HepG2 (cell line): ENCODE data around the gene TOPORS. TPM values are rescaled to one million over a fixed set of nuclear protein-coding genes. Genes with fewer than 3 reads are reported as not detected.

Experiments
- ARNT2 ChIP-seq: sonication (generic); formaldehyde crosslinking; IDR thresholded peaks from 2 replicates; pipeline ENCODE4 v1.8.0; 2022; ENCODE audit warnings: mild to moderate bottlenecking, low read depth, missing genetic modification reagents, moderate library complexity
- ATAD3A ChIP-seq: sonication (generic); formaldehyde crosslinking; IDR thresholded peaks from 2 replicates; pipeline ENCODE4 v1.4.0; 2020; ENCODE audit warnings: missing genetic modification reagents
- FLYWCH1 ChIP-seq: sonication (generic); formaldehyde crosslinking; IDR thresholded peaks from 2 replicates; pipeline ENCODE4 v1.8.1; 2023; ENCODE audit warnings: mild to moderate bottlenecking, missing genetic modification reagents
- HNF1B ChIP-seq: sonication (generic); formaldehyde crosslinking; IDR thresholded peaks from 2 replicates; pipeline ENCODE4 v1.5.1; 2020; ENCODE audit warnings: mild to moderate bottlenecking, moderate library complexity, missing genetic modification reagents
- IRF2 ChIP-seq: IDR thresholded peaks from 2 replicates; pipeline ENCODE4 v1.6.1; 2018; ENCODE audit warnings: missing genetic modification reagents, missing compliant biosample characterization
- POGK ChIP-seq: sonication (generic); formaldehyde crosslinking; conservative IDR thresholded peaks from 2 replicates; pipeline ENCODE4 v1.8.0; 2022; ENCODE audit warnings: mild to moderate bottlenecking, moderate library complexity, missing genetic modification reagents
- PRDM15 ChIP-seq: sonication (generic); formaldehyde crosslinking; IDR thresholded peaks from 2 replicates; pipeline ENCODE4 v1.4.0; 2020; ENCODE audit warnings: missing genetic modification reagents
- RXRA ChIP-seq: sonication (generic); formaldehyde crosslinking; IDR thresholded peaks from 2 replicates; pipeline ENCODE4 v1.5.1; 2020; ENCODE audit warnings: missing genetic modification reagents
- SMYD3 ChIP-seq: sonication (generic); formaldehyde crosslinking; IDR thresholded peaks from 2 replicates; pipeline ENCODE4 v1.8.1; 2023; ENCODE audit warnings: mild to moderate bottlenecking, missing genetic modification reagents
- YEATS4 ChIP-seq: sonication (generic); formaldehyde crosslinking; IDR thresholded peaks from 2 replicates; pipeline ENCODE4 v1.4.0; 2020; ENCODE audit warnings: missing genetic modification reagents, borderline replicate concordance
- ZBTB34 ChIP-seq: sonication (generic); formaldehyde crosslinking; IDR thresholded peaks from 2 replicates; pipeline ENCODE4 v1.8.0; 2022; ENCODE audit warnings: mild to moderate bottlenecking, missing genetic modification reagents
- ZMAT5 ChIP-seq: sonication (generic); formaldehyde crosslinking; IDR thresholded peaks from 2 replicates; pipeline ENCODE4 v1.5.0; 2020; ENCODE audit warnings: mild to moderate bottlenecking, low read depth, missing genetic modification reagents, borderline replicate concordance
- ZNF207 ChIP-seq: fragments of 450-650 bp; IDR thresholded peaks from 2 replicates; pipeline ENCODE4 v1.6.1; 2016; ENCODE audit warnings: antibody characterized with exemption, borderline replicate concordance
- ZNF468 ChIP-seq: sonication (generic); formaldehyde crosslinking; IDR thresholded peaks from 2 replicates; pipeline ENCODE4 v1.8.0; 2022; ENCODE audit warnings: mild to moderate bottlenecking, moderate library complexity, missing genetic modification reagents
- ZNF710 ChIP-seq: sonication (generic); formaldehyde crosslinking; IDR thresholded peaks from 2 replicates; pipeline ENCODE4 v1.5.0; 2020; ENCODE audit warnings: mild to moderate bottlenecking, missing genetic modification reagents, borderline replicate concordance
- ZNF747 ChIP-seq: sonication (generic); formaldehyde crosslinking; IDR thresholded peaks from 2 replicates; pipeline ENCODE4 v1.8.1; 2023; ENCODE audit warnings: missing genetic modification reagents, mild to moderate bottlenecking, borderline replicate concordance
- ZSCAN29 ChIP-seq: sonication (generic); formaldehyde crosslinking; conservative IDR thresholded peaks from 2 replicates; pipeline ENCODE4 v1.4.0; 2020; ENCODE audit warnings: mild to moderate bottlenecking, missing genetic modification reagents
- polyA plus RNA-seq, 8 experiments: library from polyadenylated mRNA; depleted of rRNA in 3 of 8; stranded (reverse) in 7 of 8; unstranded in 1 of 8; fragments of >200 nt; fragmentation: Illumina TruSeq in 4 of 8; extraction: Trizol in 4 of 8; gene quantifications; 2 replicates each; pipeline versions ENCODE4 v1.2.1 to v1.2.3, GENCODE V29; 2011 to 2016; ENCODE audit warnings: low read depth in 4 of 8, missing spikeins in 1 of 8, mixed read lengths in 1 of 8; ENCODE audit not compliant: insufficient read depth in 1 of 8
- total RNA-seq, 5 experiments: library from RNA; depleted of rRNA; stranded (reverse); fragments of >200 nt; fragmentation: Illumina TruSeq; extraction: Trizol; gene quantifications; 2 replicates each; pipeline ENCODE4 v1.2.3, GENCODE V29; 2016; ENCODE audit warnings: low read depth in 1 of 5

TOPORS gene
- total and polyA plus RNA-seq, 2 of the 13 experiments (the other 11 are each of a cell fraction or from before 2014, with no cell fraction given), result 6.8 to 19.6 TPM

- TF ChIP-seq ZNF207 (no peak), ZNF710 (CRISPR knock-in tag) (no peak), ATAD3A (no peak), YEATS4 (no peak), IRF2 (CRISPR knock-in tag) (peak; percentile 66), ZBTB34 (CRISPR knock-in tag) (no peak), ZNF747 (no peak), SMYD3 (peak; percentile 51; the same call in 1 of the 2 replicates), ZNF468 (CRISPR knock-in tag) (no peak), HNF1B (CRISPR knock-in tag) (no peak), RXRA (no peak), ZMAT5 (no peak), FLYWCH1 (CRISPR knock-in tag) (no peak), ZSCAN29 (no peak), PRDM15 (CRISPR knock-in tag) (no peak), ARNT2 (CRISPR knock-in tag) (no peak), POGK (CRISPR knock-in tag) (no peak)
These were observed 19.8 kb upstream of the TOPORS start (continued) for GRCh38 chr9:32571969-32572899.
